HG03575 (cell line): ENCODE results near the gene RMND5B.
"Not testable (repeated sequence)": the region's sequence is repeated elsewhere in the genome, so short reads cannot be mapped to it uniquely, and the experiment has no call there.

Experiments used
- ATAC-seq: cut with Tn5 transposase; IDR thresholded peaks from one replicate; pipeline ENCODE4 v1.9.1; 2021; ENCODE audit not compliant: unreplicated experiment, insufficient number of reproducible peaks, low FRiP score; ENCODE audit errors: extremely low read depth

The RMND5B gene

DNA sequence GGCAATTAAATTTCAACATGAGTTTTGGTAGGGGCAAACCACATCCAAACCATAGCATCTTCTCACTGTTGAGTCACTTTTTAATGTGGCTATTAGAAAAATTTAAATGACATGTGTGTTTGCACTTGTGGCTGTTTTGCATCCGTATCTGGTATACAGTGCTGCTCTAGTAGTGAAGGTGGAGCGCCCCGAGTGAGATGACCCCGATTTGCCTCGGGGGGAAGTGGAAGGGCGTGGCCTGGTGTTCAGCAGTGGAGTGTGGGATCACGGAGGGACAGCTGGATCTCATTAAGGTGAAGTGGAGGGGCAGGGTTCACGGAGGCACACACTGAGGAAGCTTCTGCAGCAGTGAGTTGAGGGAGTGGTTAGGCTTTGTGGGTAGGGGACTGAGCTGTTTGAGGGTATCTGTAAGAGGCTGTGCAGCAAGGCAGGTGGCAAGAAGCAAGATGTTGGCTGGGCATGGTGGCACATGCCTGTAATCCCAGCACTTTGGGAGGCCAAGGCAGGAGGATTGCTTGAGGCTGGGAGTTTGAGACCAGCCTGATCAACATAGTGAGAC, 62.5 kb downstream of the RMND5B start:
- ATAC-seq, result no peak

DNA sequence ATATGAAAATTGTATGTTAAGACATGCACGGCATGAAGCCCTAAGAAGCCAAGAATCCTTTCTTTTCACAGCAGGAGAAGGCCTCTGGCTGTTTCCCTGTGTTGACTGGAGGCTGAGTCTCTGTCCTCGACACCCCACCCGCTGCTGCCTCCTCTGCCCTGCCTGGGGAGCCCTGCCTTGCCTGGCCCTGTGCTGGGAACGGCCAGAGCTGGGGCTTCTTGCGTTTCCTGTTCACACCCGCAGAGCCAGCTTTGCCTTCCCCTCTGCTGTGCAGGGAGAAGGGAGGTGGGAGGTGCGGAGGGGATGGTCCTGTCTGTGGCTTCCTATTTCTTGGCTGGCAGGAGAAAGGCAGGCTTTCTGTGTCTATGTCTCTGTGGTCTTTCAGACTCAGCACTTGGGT, 63.2 kb downstream of the RMND5B start:
- ATAC-seq, result no peak

- ATAC-seq, result no peak
Measured at GRCh38 chr5:178196281-178196812, 65.5 kb downstream of the RMND5B start.

- no peak for ATAC-seq
Measured at GRCh38 chr5:178196986-178197385, 66.2 kb downstream of the RMND5B start.

- ATAC-seq, result not testable (repeated sequence)
Measured at GRCh38 chr5:178198151-178198550, 67.3 kb downstream of the RMND5B start.

DNA sequence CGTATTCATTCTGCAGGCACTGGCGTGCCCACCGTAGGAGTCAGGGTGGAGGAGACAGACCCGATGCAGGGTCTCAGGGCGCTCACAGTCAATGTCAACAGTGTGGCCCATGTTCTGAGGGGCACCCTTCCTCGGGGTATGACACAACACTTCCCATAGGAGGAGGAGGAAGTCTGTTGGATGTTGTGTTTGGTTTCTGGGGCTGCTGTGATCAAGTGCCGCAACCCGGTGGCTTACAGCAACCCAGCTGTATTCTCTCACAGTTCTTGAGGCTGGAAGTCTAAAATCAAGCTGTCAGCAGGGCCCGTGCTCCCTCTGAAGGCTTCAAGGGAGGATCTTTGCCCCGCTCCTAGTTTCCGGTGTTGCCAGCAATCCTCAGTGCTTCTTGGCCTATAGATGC, 67.9 kb downstream of the RMND5B start:
- ATAC-seq, result no peak

DNA sequence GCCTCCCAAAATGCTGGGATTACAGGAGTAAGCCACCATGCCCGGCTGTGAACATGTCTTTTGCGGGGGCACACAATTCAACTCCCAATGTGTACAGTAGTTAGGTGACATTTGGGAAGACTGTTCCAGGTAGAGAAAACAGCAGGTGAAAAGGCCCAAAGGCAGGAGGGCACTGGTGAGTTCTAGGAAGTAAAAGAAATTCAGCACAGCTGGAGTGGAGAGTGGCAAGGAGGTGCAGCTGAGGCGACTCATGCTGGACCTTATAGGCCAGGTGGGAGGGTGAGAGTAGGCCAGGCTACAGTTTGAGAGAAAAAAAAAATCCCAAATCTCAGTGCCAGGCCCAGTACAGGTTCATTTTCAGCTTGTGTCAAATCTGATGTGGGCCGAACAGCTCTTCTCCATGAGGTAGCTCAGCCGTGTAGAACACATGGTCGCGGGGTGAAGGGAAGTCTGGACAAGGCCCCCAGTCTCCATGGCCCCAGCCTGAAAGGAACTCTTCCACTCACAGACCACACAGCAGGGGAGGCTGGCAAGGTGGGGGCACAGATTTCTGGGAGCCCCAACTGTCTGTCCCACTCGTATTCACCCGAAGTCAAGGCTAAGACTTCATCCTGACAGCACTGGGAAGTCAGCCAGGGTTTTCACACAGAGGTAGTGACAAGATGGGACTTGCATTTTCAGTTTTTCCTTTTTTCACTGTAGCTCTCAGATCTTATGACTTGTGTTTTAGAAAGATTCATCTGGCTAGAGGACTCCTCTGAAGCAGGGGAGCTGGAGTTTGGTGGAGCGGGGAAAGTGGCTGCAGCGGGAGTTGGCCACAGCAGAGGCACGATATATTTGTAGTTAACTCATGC, 69.0 kb downstream of the RMND5B start:
- ATAC-seq, result no peak
